HG03196 (cell line): ENCODE data around the gene NUDT17.

Source experiments
- ATAC-seq: cut with Tn5 transposase; IDR thresholded peaks from one replicate; pipeline ENCODE4 v1.9.1; 2021; ENCODE audit not compliant: unreplicated experiment

NUDT17 gene

GRCh38 chr1:145889722-145890121 lies 44.3 kb downstream of the NUDT17 start:
- ATAC-seq = no peak

DNA sequence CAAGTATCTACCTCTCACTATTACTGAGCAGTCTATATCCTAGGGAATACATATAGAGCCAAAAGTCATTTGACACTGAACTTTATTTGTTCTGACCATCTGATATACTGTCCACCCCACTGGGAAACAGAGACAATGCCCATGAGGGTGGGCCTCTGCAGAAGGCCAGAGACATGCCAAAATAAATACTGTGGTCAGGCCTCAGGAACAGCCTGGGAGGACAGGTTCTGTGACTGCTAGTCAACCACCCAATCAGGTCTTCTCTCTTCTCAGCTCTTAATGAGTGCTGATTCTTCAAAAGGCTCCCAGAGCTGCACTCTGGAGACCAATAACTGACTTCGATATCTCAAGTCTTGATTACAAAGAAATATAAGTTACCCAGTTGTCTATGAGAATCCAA lies 45.7 kb downstream of the NUDT17 start:
- ATAC-seq = no peak

GRCh38 chr1:145891587-145892485 lies 46.4 kb downstream of the NUDT17 start:
- no peak for ATAC-seq

DNA sequence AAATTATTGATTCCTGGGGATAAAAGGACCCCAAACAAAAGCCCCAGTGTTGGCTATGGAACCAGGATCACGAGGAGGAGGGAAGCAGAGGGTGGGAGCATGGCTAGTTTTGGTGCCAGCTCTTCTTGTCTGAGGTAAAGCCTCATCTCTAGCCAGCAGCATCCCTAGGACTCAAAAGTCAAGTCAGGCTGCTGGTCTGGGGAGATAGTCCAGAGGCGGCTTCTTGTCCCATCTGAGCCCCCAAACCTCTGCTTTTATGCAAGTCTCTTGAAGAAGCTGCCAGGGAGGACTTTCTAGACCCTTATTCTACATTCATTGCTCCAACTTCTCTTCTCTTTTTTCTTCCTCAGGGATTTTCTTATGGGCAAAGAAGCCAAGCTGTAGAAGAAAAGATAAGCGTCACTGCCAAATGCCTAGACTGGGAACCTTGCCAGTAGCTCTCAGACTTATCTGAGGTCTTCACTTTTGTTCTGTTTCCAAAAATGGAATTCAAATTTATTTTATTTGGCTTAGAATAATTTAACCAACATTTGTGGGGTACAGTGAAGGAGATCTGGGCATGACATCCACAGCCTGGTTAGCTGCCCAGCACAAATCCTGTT lies 47.2 kb downstream of the NUDT17 start:
- no peak for ATAC-seq

- ATAC-seq = no peak
Observed at GRCh38 chr1:145893306-145894055, 48.1 kb downstream of the NUDT17 start.

DNA sequence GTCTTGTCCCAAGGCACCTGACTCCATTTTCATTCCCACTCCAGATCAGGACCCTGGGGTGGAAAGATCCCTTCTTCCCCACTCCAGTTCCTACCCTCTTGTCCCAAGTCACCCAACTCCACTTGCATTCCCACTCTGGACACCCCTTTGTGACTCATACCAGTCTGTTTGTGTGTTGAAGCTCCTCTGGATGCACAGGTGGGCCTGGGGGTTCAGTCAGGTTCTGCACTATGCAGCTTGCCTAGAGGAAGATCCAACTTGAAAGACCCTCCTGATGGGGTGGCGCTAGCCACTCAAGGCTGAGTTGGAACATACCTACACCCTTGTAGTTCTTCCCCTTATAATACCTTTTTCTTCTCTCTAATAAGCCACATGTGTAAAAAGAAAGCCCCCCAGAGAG lies 50.0 kb downstream of the NUDT17 start:
- no peak for ATAC-seq

- ATAC-seq = no peak
Observed at GRCh38 chr1:145897969-145898368, 52.5 kb downstream of the NUDT17 start.
